Thymus (tissue), 11 donors: ENCODE measurements around the gene ENPEP. TPM values are rescaled to one million over a fixed set of nuclear protein-coding genes. Genes with fewer than 3 reads are reported as not detected.
"Not testable (repeated sequence)": the region's sequence is repeated elsewhere in the genome, so short reads cannot be mapped to it uniquely, and the experiment has no call there.

Experiments
- DNase-seq, 9 donors: peaks; one replicate each; pipeline ENCODE4 v3.0.0-alpha.2; 2013; ENCODE audit warnings: low spot score in 9 of 9, low read depth in 6 of 9, missing footprints in 1 of 9
- H3K27ac ChIP-seq, 2 donors: one replicate each; pipeline ENCODE4 v1.5.1; 2013; ENCODE audit warnings: control low read depth in 1 of 2, low read depth in 1 of 2, low read length in 1 of 2, mild to moderate bottlenecking in 1 of 2, moderate library complexity in 1 of 2
- H3K27me3 ChIP-seq, 2 donors: one replicate each; pipeline ENCODE4 v1.5.1; 2013; ENCODE audit warnings: low read length in 1 of 2; ENCODE audit not compliant: control insufficient read depth in 2 of 2, insufficient read depth in 1 of 2
- H3K36me3 ChIP-seq, 2 donors: one replicate each; pipeline ENCODE4 v1.5.1; 2013; ENCODE audit warnings: low read length in 1 of 2, mild to moderate bottlenecking in 1 of 2, moderate library complexity in 1 of 2; ENCODE audit not compliant: control insufficient read depth in 2 of 2, insufficient read depth in 2 of 2
- H3K4me1 ChIP-seq, 2 donors: one replicate each; pipeline ENCODE4 v1.5.1; 2013; ENCODE audit warnings: low read length in 2 of 2; ENCODE audit not compliant: control insufficient read depth in 2 of 2, insufficient read depth in 2 of 2
- H3K4me3 ChIP-seq, 2 donors: one replicate each; pipeline ENCODE4 v1.5.1; 2013; ENCODE audit warnings: low read length in 2 of 2, control low read depth in 1 of 2, mild to moderate bottlenecking in 1 of 2
- H3K9me3 ChIP-seq, 2 donors: one replicate each; pipeline ENCODE4 v1.5.1; 2013; ENCODE audit warnings: low read length in 1 of 2, mild to moderate bottlenecking in 1 of 2; ENCODE audit not compliant: control insufficient read depth in 2 of 2, insufficient read depth in 1 of 2
- WGBS: extraction: QIAGEN DNeasy Blood & Tissue Kit; methylation state at CpG from one replicate; pipeline ENCODE4 v1.1.7; 2013; 5-methylcytosine and 5-hydroxymethylcytosine counted together
- polyA plus RNA-seq: library from polyadenylated mRNA; stranded (reverse); fragments of 200-250 nt; gene quantifications from one replicate; pipeline ENCODE4 v1.2.3, GENCODE V29; 2013
- total RNA-seq: library from RNA; stranded (reverse); fragments of 120-200 nt; gene quantifications from one replicate; pipeline ENCODE4 v1.2.4, GENCODE V29; 2013
- donor health status: healthy.

The ENPEP gene
- total and polyA plus RNA-seq, 2 donors: 5.6 TPM

GRCh38 chr4:110452546-110452945 lies 23.4 kb upstream of the ENPEP start:
- DNase-seq: no peak
- H3K4me1 ChIP-seq: no peaks in the 10 kb centered on the region
- no peak overlapping the region for H3K27ac ChIP-seq
- H3K9me3 ChIP-seq: no peaks in the 10 kb centered on the region
- H3K4me3 ChIP-seq: no peak overlapping the region
- WGBS: 97% methylated on average over 2 of the region's 2 CpGs
- H3K36me3 ChIP-seq: no peaks in the 10 kb centered on the region
- H3K27me3 ChIP-seq: no peaks in the 10 kb centered on the region

GRCh38 chr4:110454441-110454840 lies 21.5 kb upstream of the ENPEP start:
- Histone ChIP-seq H3K4me1 (no peaks in the 10 kb centered on the region), H3K9me3 (no peaks in the 10 kb centered on the region), H3K4me3 (no peak overlapping the region), H3K36me3 (no peaks in the 10 kb centered on the region), H3K27ac (no peak overlapping the region), H3K27me3 (no peaks in the 10 kb centered on the region)
- no peak for DNase-seq
- WGBS: 80% methylated on average over 2 of the region's 2 CpGs

GRCh38 chr4:110458494-110459266 lies 17.3 kb upstream of the ENPEP start:
- Histone ChIP-seq H3K27ac (no peak overlapping the region), H3K27me3 (no peaks in the 10 kb centered on the region), H3K9me3 (no peaks in the 10 kb centered on the region), H3K36me3 (no peaks in the 10 kb centered on the region), H3K4me1 (no peaks in the 10 kb centered on the region), H3K4me3 (no peak overlapping the region)
- 89% methylated on average over 4 of the region's 4 CpGs for WGBS
- no peak for DNase-seq

GRCh38 chr4:110460074-110460746 lies 15.7 kb upstream of the ENPEP start:
- WGBS: 95% methylated on average over 5 of the region's 5 CpGs
- no peak overlapping the region for H3K27ac ChIP-seq
- no peak overlapping the region for H3K4me3 ChIP-seq
- H3K36me3 ChIP-seq: no peaks in the 10 kb centered on the region
- no peaks in the 10 kb centered on the region for H3K9me3 ChIP-seq
- no peaks in the 10 kb centered on the region for H3K27me3 ChIP-seq
- H3K4me1 ChIP-seq: no peaks in the 10 kb centered on the region
- DNase-seq: no peak

- H3K27me3 ChIP-seq: no peaks in the 10 kb centered on the region
- H3K36me3 ChIP-seq: no peaks in the 10 kb centered on the region
- H3K4me1 ChIP-seq: no peaks in the 10 kb centered on the region
- 81% methylated on average over 5 of the region's 5 CpGs for WGBS
- peak in 1 of 9 donors; percentile 5 for DNase-seq
- no peak overlapping the region for H3K27ac ChIP-seq
- no peaks in the 10 kb centered on the region for H3K9me3 ChIP-seq
- H3K4me3 ChIP-seq: no peak overlapping the region
Observed at GRCh38 chr4:110467400-110467799, 8.6 kb upstream of the ENPEP start.

- Histone ChIP-seq H3K9me3 (no peaks in the 10 kb centered on the region), H3K4me1 (no peaks in the 10 kb centered on the region), H3K27ac (no peak overlapping the region), H3K27me3 (no peaks in the 10 kb centered on the region), H3K36me3 (no peaks in the 10 kb centered on the region), H3K4me3 (no peak overlapping the region)
- WGBS: 77% methylated on average over 8 of the region's 8 CpGs
- DNase-seq: no peak
Observed at GRCh38 chr4:110472583-110473329, 3.2 kb upstream of the ENPEP start.

- no peak for DNase-seq
- Histone ChIP-seq H3K27me3 (no peaks in the 10 kb centered on the region), H3K9me3 (no peaks in the 10 kb centered on the region), H3K4me3 (no peak overlapping the region), H3K27ac (no peak overlapping the region), H3K4me1 (no peaks in the 10 kb centered on the region), H3K36me3 (no peaks in the 10 kb centered on the region)
- WGBS: 87% methylated on average over 5 of the region's 5 CpGs
Observed at GRCh38 chr4:110474481-110474880, 1.5 kb upstream of the ENPEP start.

GRCh38 chr4:110475080-110475479 lies 875 bp upstream of the ENPEP start:
- DNase-seq, H3K4me1 ChIP-seq, H3K27me3 ChIP-seq, H3K9me3 ChIP-seq, H3K27ac ChIP-seq, H3K4me3 ChIP-seq, H3K36me3 ChIP-seq: not testable (repeated sequence)
- 77% methylated on average over 7 of the region's 7 CpGs for WGBS

GRCh38 chr4:110477836-110478235 lies 1.9 kb downstream of the ENPEP start:
- H3K9me3 ChIP-seq: no peaks in the 10 kb centered on the region
- H3K27me3 ChIP-seq: no peaks in the 10 kb centered on the region
- no peaks in the 10 kb centered on the region for H3K36me3 ChIP-seq
- WGBS: 88% methylated on average over 1 of the region's 1 CpG
- H3K4me3 ChIP-seq: no peak overlapping the region
- no peak overlapping the region for H3K27ac ChIP-seq
- DNase-seq: no peak
- H3K4me1 ChIP-seq: no peaks in the 10 kb centered on the region
